Fibroblast of skin of right quadriceps (primary cell): ENCODE data around the gene FAM83D.

Experiments used
- DNase-seq: peaks from one replicate; pipeline ENCODE4 v3.0.0-alpha.2; 2013

FAM83D gene

GRCh38 chr20:38926142-38926933 is at the start of gene FAM83D:
TSS of gene FAM83D (plus strand) at chr20:38926417. CDS start at chr20:38926443, 26 bp downstream.
- DNase-seq, result peak; percentile 98

- no peak for DNase-seq
Observed at GRCh38 chr20:38877483-38877882, 48.7 kb upstream of the FAM83D start.

- DNase-seq, result peak; percentile 22
Observed at GRCh38 chr20:38878866-38879265, 47.4 kb upstream of the FAM83D start.

GRCh38 chr20:38880952-38881735 is 45.1 kb upstream of the FAM83D start:
- DNase-seq, result no peak

GRCh38 chr20:38881806-38882440 is 44.3 kb upstream of the FAM83D start:
- DNase-seq, result no peak

GRCh38 chr20:38882600-38882999 is 43.6 kb upstream of the FAM83D start:
- DNase-seq, result no peak

- DNase-seq, result no peak
Observed at GRCh38 chr20:38883081-38883980, 42.9 kb upstream of the FAM83D start.

GRCh38 chr20:38883981-38884733 is 42.1 kb upstream of the FAM83D start:
- DNase-seq, result no peak

- DNase-seq, result no peak
Observed at GRCh38 chr20:38885357-38885756, 40.9 kb upstream of the FAM83D start.

GRCh38 chr20:38888059-38888831 is 38.0 kb upstream of the FAM83D start:
- DNase-seq, result no peak

- DNase-seq, result no peak
Observed at GRCh38 chr20:38889050-38889449, 37.2 kb upstream of the FAM83D start.

GRCh38 chr20:38889792-38890496 is 36.3 kb upstream of the FAM83D start:
- no peak for DNase-seq

- DNase-seq, result no peak
Observed at GRCh38 chr20:38890497-38890818, 35.8 kb upstream of the FAM83D start.

- DNase-seq, result no peak
Observed at GRCh38 chr20:38892091-38892981, 33.9 kb upstream of the FAM83D start.

GRCh38 chr20:38893056-38893564 is 33.1 kb upstream of the FAM83D start:
- no peak for DNase-seq

- peak; percentile 23 for DNase-seq
Observed at GRCh38 chr20:38893565-38894090, 32.6 kb upstream of the FAM83D start.

GRCh38 chr20:38894091-38894847 is 31.9 kb upstream of the FAM83D start:
- no peak for DNase-seq
